ENCODE measurements around the gene CEBPE.

CEBPE gene

GRCh38 chr14:23143911-23144310, 24.9 kb upstream of the CEBPE start:
- no peak for DNase-seq (ENCODE audit: low spot score)

- no peak for DNase-seq (ENCODE audit: low spot score)
These were observed 23.8 kb upstream of the CEBPE start for GRCh38 chr14:23142826-23143225.

- DNase-seq (ENCODE audit: low spot score) = no peak
These were observed 22.8 kb upstream of the CEBPE start for GRCh38 chr14:23141706-23142444.

- no peak for DNase-seq (ENCODE audit: low spot score)
These were observed 21.3 kb upstream of the CEBPE start for GRCh38 chr14:23140371-23140770.

- no peak for DNase-seq (ENCODE audit: low spot score)
These were observed 20.8 kb upstream of the CEBPE start for GRCh38 chr14:23139874-23140273.

GRCh38 chr14:23137813-23138535, 18.9 kb upstream of the CEBPE start:
- DNase-seq (ENCODE audit: low spot score) = no peak

- no peak for DNase-seq (ENCODE audit: low spot score)
These were observed 18.2 kb upstream of the CEBPE start for GRCh38 chr14:23137192-23137812.

GRCh38 chr14:23136566-23137133, 17.6 kb upstream of the CEBPE start:
- DNase-seq (ENCODE audit: low spot score) = no peak

GRCh38 chr14:23132970-23133369, 13.9 kb upstream of the CEBPE start:
- no peak for DNase-seq (ENCODE audit: low spot score)

GRCh38 chr14:23131482-23131881, 12.4 kb upstream of the CEBPE start:
- no peak for DNase-seq (ENCODE audit: low spot score)

GRCh38 chr14:23130871-23131270, 11.8 kb upstream of the CEBPE start:
- no peak for DNase-seq (ENCODE audit: low spot score)

- no peak for DNase-seq (ENCODE audit: low spot score)
These were observed 10.8 kb upstream of the CEBPE start for GRCh38 chr14:23129759-23130316.

GRCh38 chr14:23128969-23129758, 10.1 kb upstream of the CEBPE start:
- DNase-seq (ENCODE audit: low spot score) = no peak

GRCh38 chr14:23127861-23128260, 8.8 kb upstream of the CEBPE start:
- DNase-seq (ENCODE audit: low spot score) = no peak

GRCh38 chr14:23126548-23127278, 7.7 kb upstream of the CEBPE start:
- no peak for DNase-seq (ENCODE audit: low spot score)

GRCh38 chr14:23125933-23126524, 7.0 kb upstream of the CEBPE start:
- DNase-seq (ENCODE audit: low spot score) = no peak

GRCh38 chr14:23125011-23125410, 6.0 kb upstream of the CEBPE start:
- DNase-seq (ENCODE audit: low spot score) = no peak

GRCh38 chr14:23124337-23124954, 5.4 kb upstream of the CEBPE start:
- no peak for DNase-seq (ENCODE audit: low spot score)

GRCh38 chr14:23123419-23123818, 4.4 kb upstream of the CEBPE start:
- DNase-seq (ENCODE audit: low spot score) = peak; percentile 63

GRCh38 chr14:23122086-23122485, 3.0 kb upstream of the CEBPE start:
- DNase-seq (ENCODE audit: low spot score) = no peak

Measured in D341Med (cell line).